DOHH2 (cell line): ENCODE results near the gene SLC22A2.

Experiments
- EZH2phosphoT487 ChIP-seq: fragments of 200-600 bp; sonication (generic); IDR thresholded peaks from 2 replicates; pipeline ENCODE4 v1.6.1; 2017; ENCODE audit warnings: borderline replicate concordance, mild to moderate bottlenecking, antibody characterized with exemption, low read length, moderate library complexity, mixed read lengths
- TF ChIP-seq, protein P1 (sequence below): fragments of 200-600 bp; sonication (generic); IDR thresholded peaks from one replicate; pipeline ENCODE4 v1.5.1; 2014; ENCODE audit warnings: antibody characterized with exemption, mild to moderate bottlenecking, low read depth, low read length; ENCODE audit not compliant: poor library complexity, severe bottlenecking

DNA sequence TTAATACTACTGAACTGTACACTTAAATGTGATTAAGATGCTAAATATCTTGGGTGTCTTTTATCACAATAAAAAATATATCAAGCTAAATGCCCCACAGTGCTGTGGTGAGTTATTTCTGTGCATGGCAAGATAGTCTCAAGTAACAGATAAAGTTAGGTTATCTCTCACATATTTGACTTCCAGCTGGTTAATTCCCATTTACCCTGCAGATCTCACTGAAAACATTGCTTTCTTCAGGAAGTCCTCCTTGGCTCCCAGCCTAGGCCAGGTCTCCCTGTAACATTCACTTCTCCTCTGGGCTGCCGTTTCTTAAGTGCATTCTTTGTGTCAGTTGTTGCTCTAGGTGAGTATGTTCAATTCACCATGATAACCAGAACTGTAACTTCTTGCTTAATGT, 77.9 kb downstream of the SLC22A2 start:
- TF ChIP-seq, protein P1, sequence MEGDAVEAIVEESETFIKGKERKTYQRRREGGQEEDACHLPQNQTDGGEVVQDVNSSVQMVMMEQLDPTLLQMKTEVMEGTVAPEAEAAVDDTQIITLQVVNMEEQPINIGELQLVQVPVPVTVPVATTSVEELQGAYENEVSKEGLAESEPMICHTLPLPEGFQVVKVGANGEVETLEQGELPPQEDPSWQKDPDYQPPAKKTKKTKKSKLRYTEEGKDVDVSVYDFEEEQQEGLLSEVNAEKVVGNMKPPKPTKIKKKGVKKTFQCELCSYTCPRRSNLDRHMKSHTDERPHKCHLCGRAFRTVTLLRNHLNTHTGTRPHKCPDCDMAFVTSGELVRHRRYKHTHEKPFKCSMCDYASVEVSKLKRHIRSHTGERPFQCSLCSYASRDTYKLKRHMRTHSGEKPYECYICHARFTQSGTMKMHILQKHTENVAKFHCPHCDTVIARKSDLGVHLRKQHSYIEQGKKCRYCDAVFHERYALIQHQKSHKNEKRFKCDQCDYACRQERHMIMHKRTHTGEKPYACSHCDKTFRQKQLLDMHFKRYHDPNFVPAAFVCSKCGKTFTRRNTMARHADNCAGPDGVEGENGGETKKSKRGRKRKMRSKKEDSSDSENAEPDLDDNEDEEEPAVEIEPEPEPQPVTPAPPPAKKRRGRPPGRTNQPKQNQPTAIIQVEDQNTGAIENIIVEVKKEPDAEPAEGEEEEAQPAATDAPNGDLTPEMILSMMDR = no peak
- TF ChIP-seq EZH2phosphoT487 = no peak
